B cell (primary cell): ENCODE measurements around the gene TMBIM6.

Experiments
- CTCF ChIP-seq: fragments of 200-600 bp; IDR thresholded peaks from one replicate; pipeline ENCODE4 v1.8.0; 2022; ENCODE audit warnings: antibody characterized with exemption, mild to moderate bottlenecking
- EZH2 ChIP-seq: IDR thresholded peaks from 2 replicates; pipeline ENCODE4 v1.6.1; 2012; ENCODE audit warnings: borderline replicate concordance, low read depth, mild to moderate bottlenecking, moderate library complexity, low read length; ENCODE audit not compliant: insufficient read depth, poor library complexity, severe bottlenecking

GRCh38 chr12:49805409-49805808 is 64.1 kb downstream of the TMBIM6 start:
- TF ChIP-seq CTCF (no peak), EZH2 (no peak)
